HuH-7.5 (cell line): ENCODE measurements around the gene ARSK.

Experiments used
- DNase-seq: peaks from one replicate; pipeline ENCODE4 v3.0.0; 2011; ENCODE audit warnings: low spot score

ARSK gene

GRCh38 chr5:95649274-95649673 is 94.4 kb downstream of the ARSK start:
- DNase-seq, result no peak

GRCh38 chr5:95649842-95650620 is 95.1 kb downstream of the ARSK start:
- no peak for DNase-seq

GRCh38 chr5:95652849-95653248 is 97.9 kb downstream of the ARSK start:
- DNase-seq, result no peak

GRCh38 chr5:95654196-95654595 is 99.3 kb downstream of the ARSK start:
- DNase-seq, result no peak
